ENCODE results near the gene EPHB2. TPM values are rescaled to one million over a fixed set of nuclear protein-coding genes. Genes with fewer than 3 reads are reported as not detected.

The EPHB2 gene
- total and polyA plus RNA-seq, 2 of the 4 experiments (the other 2 are of a cell fraction), result 52.3 to 58.8 TPM

GRCh38 chr1:22841142-22841541 is 130.5 kb downstream of the EPHB2 start:
- Histone ChIP-seq H3K27ac (ENCODE audit: insufficient read depth, low read length) (no peak overlapping the region), H3K56ac (ENCODE audit: extremely low read depth, insufficient read depth, low read length) (no peak overlapping the region), H2BK120ac (ENCODE audit: low read depth, low read length) (no peak overlapping the region), H3K79me1 (ENCODE audit: low read depth in 1 of 2, low read length in 2 of 2) (peaks cover 22 to 44% of the 10 kb centered on the region in 2 experiments; a peak in 3 of 4 replicates), H2AK5ac (ENCODE audit: low read depth, low read length) (no peak overlapping the region), H2AK9ac (replicated peaks; ENCODE audit: low read depth, low read length, poor library complexity) (no peak overlapping the region), H3K4me3 (ENCODE audit: insufficient read depth, low read depth, low read length) (no peak overlapping the region), H3K18ac (ENCODE audit: low read depth, low read length) (no peak overlapping the region), H4K91ac (ENCODE audit: insufficient read depth, low read depth, low read length) (no peak overlapping the region), H3K9ac (ENCODE audit: low read depth, low read length) (no peak overlapping the region), H3K23ac (ENCODE audit: low read depth, low read length) (no peak overlapping the region), H4K8ac (ENCODE audit: low read depth in 2 of 2, low read length in 2 of 2) (no peak overlapping the region), H3K9me1 (ENCODE audit: insufficient read depth, low read length) (peaks cover 4% of the 10 kb centered on the region; the same call in 1 of the 2 replicates), H3K4me1 (ENCODE audit: control insufficient read depth, insufficient read depth, low read length) (no peaks in the 10 kb centered on the region), H3K4me2 (ENCODE audit: low read depth, low read length) (no peak overlapping the region), H2AFZ (replicated peaks; ENCODE audit: low read length, poor library complexity) (no peak overlapping the region), H4K5ac (ENCODE audit: low read depth, low read length) (no peak overlapping the region), H4K20me1 (ENCODE audit: insufficient read depth, low read length) (peaks cover 14% of the 10 kb centered on the region; the same call in 1 of the 2 replicates), H3K9me3 (ENCODE audit: control insufficient read depth, insufficient read depth, low read length) (no peaks in the 10 kb centered on the region), H2BK20ac (ENCODE audit: low read depth, low read length) (no peak overlapping the region), H3K36me3 (ENCODE audit: control insufficient read depth, insufficient read depth, low read length) (peaks cover 3% of the 10 kb centered on the region; the same call in 1 of the 2 replicates), H3K27me3 (ENCODE audit: control insufficient read depth, insufficient read depth, low read length) (no peaks in the 10 kb centered on the region), H3K4ac (ENCODE audit: low read depth, low read length) (no peak overlapping the region), H2BK15ac (ENCODE audit: low read depth, low read length) (no peak overlapping the region), H2BK5ac (ENCODE audit: low read depth, low read length, poor library complexity, severe bottlenecking) (no peak overlapping the region), H3K14ac (replicated peaks; ENCODE audit: low read depth, low read length) (no peak overlapping the region)
- ATAC-seq (ENCODE audit: low read depth) (no peak), DNase-seq (no peak)
- dilution Hi-C loops (cut with HindIII; ENCODE audit: low sequenced_read_pairs, unreplicated experiment) (no loop called here), in situ Hi-C loops (cut with MboI; ENCODE audit: low sequenced_read_pairs) (no loop called here), intact Hi-C loops (cut with micrococcal nuclease) (no loop called here)
- no peak for TF ChIP-seq CTCF (conservative IDR thresholded peaks at IDR 0.05; ENCODE audit: low read depth, low read length)
- TF ChIP-seq CHD1 (IDR thresholded peaks at IDR 0.05; ENCODE audit: low read depth, low read length), result no peak
- TF ChIP-seq BHLHE40 (IDR thresholded peaks at IDR 0.05; ENCODE audit: low read depth, low read length), result no peak
- TF ChIP-seq MAFK (IDR thresholded peaks at IDR 0.05; ENCODE audit: low read depth, low read length), result no peak
- no CpG with 5 or more reads among the region's 3 CpGs for WGBS, 2 experiments (ENCODE audit: extremely low coverage in 2 of 2, insufficient read length in 1 of 2)
- POLR2A ChIA-PET (ENCODE audit: unreplicated experiment), result no interaction called here
- BruUV-seq (replicated peaks), result no TSS peak
- CTCF ChIA-PET, result no interaction called here

Measured in IMR-90 (cell line).